ENCODE measurements around the gene AMFR.

Gene AMFR

GRCh38 chr16:56362706-56363105 lies 62.6 kb downstream of the AMFR start:
- DNase-seq (ENCODE audit: low spot score), result no peak

- no peak for DNase-seq (ENCODE audit: low spot score)
Measured at GRCh38 chr16:56362057-56362655, 63.2 kb downstream of the AMFR start.

GRCh38 chr16:56360117-56361008 lies 65.0 kb downstream of the AMFR start:
- no peak for DNase-seq (ENCODE audit: low spot score)

- no peak for DNase-seq (ENCODE audit: low spot score)
Measured at GRCh38 chr16:56357765-56358322, 67.5 kb downstream of the AMFR start.

GRCh38 chr16:56357241-56357764 lies 68.0 kb downstream of the AMFR start:
- peak; percentile 75 for DNase-seq (ENCODE audit: low spot score)

GRCh38 chr16:56356276-56357240 lies 68.8 kb downstream of the AMFR start:
- peak; percentile 97 for DNase-seq (ENCODE audit: low spot score)

- no peak for DNase-seq (ENCODE audit: low spot score)
Measured at GRCh38 chr16:56355786-56356275, 69.5 kb downstream of the AMFR start.

- no peak for DNase-seq (ENCODE audit: low spot score)
Measured at GRCh38 chr16:56355221-56355620, 70.1 kb downstream of the AMFR start.

- no peak for DNase-seq (ENCODE audit: low spot score)
Measured at GRCh38 chr16:56354746-56355145, 70.6 kb downstream of the AMFR start.

GRCh38 chr16:56354016-56354415 lies 71.3 kb downstream of the AMFR start:
- DNase-seq (ENCODE audit: low spot score), result no peak

- no peak for DNase-seq (ENCODE audit: low spot score)
Measured at GRCh38 chr16:56353054-56353921, 72.1 kb downstream of the AMFR start.

GRCh38 chr16:56352351-56353053 lies 72.8 kb downstream of the AMFR start:
- DNase-seq (ENCODE audit: low spot score), result no peak

- no peak for DNase-seq (ENCODE audit: low spot score)
Measured at GRCh38 chr16:56351481-56351880, 73.9 kb downstream of the AMFR start.

GRCh38 chr16:56350491-56351405 lies 74.6 kb downstream of the AMFR start:
- DNase-seq (ENCODE audit: low spot score), result no peak

- DNase-seq (ENCODE audit: low spot score), result no peak
Measured at GRCh38 chr16:56349711-56350161, 75.6 kb downstream of the AMFR start.

GRCh38 chr16:56349086-56349415 lies 76.3 kb downstream of the AMFR start:
- DNase-seq (ENCODE audit: low spot score), result no peak

- no peak for DNase-seq (ENCODE audit: low spot score)
Measured at GRCh38 chr16:56348168-56349085, 76.9 kb downstream of the AMFR start.

GRCh38 chr16:56347670-56348069 lies 77.7 kb downstream of the AMFR start:
- DNase-seq (ENCODE audit: low spot score), result no peak
